GM21529 (cell line): ENCODE data around the gene PRR5.

ENCODE experiments used
- ATAC-seq: cut with Tn5 transposase; IDR thresholded peaks from one replicate; pipeline ENCODE4 v1.9.1; 2021; ENCODE audit not compliant: unreplicated experiment

The PRR5 gene

DNA sequence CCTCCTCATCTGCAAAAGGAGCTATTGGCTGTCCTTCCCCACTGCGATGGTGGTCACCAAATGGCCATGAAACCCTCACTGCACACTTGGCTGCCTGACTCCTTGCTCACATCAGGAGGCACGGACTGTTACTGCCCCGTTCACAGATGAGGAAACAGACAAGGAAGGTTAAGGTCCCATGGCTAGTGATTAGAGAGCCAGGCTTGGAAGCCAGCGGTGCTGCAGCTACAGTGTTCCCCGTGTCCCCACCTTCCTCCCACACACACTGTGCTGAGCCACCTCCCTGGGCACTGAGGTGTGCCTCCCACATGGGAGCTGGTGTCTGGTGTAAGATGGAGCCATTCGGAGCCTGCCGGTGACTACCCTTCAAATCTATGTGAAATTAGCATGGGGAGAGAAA, 53.0 kb downstream of the PRR5 start:
- ATAC-seq, result no peak

- ATAC-seq, result no peak
Measured at GRCh38 chr22:44755417-44755816, 53.4 kb downstream of the PRR5 start.

GRCh38 chr22:44755956-44756361, 54.0 kb downstream of the PRR5 start:
- ATAC-seq, result no peak

DNA sequence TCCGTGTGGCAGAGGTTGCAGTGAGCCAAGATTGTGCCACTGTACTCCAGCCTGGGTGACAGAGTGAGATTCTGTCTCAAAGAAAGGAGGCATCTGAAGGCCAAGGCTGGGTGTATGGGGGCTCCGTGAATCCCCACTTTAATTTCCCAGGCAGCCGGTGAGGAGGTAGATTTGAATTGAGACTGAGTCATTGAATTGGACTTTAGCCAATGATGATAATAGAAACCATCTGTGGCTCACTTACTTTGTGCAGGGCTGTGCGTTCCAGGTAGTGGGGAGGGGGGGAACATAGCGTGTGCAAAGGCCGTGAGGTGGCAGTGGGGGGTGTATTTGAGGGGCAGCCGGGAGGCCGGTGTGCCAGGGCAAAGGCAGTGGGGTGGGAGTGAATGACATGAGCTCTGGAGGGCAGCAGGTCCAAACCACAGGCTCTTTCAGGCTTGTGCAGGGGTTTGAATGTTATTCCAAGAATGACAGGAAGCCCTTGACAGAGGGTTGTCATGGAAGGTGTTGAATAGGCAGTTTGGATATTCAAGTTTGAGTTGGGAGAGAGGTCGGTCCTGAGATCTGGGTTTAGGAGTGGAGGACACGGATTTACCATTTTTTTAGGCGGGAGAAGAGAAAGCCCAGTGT, 56.5 kb downstream of the PRR5 start:
- ATAC-seq, result no peak

DNA sequence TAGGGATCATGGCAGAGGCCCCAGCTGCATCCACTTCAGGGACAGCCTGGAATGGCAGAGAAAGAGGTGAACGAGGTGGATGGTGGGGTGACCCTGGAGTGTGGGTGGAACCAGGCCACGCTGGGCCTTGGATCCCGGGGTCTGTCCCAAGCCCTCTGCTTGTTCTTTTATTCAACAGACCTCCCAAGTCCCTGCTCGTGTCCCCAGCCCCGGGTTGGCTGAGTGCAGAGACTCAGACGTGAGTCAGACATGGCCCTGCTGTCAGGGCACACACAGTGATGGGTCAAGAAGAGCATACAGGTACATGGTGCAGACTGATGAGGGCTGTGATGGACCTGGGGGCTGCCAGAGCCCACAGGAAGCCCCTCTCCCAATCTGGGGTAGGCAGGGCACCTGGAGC, 57.0 kb downstream of the PRR5 start:
- no peak for ATAC-seq

- ATAC-seq, result no peak
Measured at GRCh38 chr22:44759430-44760310, 57.7 kb downstream of the PRR5 start.

GRCh38 chr22:44760476-44760875, 58.5 kb downstream of the PRR5 start:
- no peak for ATAC-seq

DNA sequence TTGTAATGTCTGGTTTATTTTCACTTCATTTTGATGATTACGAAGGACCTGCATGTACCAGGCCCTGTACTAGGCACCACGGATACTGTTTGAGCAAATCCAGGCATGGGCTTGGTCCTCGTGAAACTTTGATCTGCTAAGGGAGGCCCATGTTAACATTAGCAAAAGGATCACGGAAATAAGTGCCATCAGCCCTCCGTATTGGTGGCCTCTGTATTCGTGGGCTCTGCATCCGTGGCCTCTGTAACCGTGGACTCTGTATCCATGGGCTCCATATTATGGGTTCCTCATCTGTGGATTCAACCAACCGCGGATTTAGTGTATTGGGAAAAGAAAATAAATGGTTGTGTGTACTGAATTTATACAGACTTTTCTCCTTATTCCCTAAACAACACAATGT, 59.0 kb downstream of the PRR5 start:
- no peak for ATAC-seq

GRCh38 chr22:44764373-44764772, 62.4 kb downstream of the PRR5 start:
- ATAC-seq, result no peak

DNA sequence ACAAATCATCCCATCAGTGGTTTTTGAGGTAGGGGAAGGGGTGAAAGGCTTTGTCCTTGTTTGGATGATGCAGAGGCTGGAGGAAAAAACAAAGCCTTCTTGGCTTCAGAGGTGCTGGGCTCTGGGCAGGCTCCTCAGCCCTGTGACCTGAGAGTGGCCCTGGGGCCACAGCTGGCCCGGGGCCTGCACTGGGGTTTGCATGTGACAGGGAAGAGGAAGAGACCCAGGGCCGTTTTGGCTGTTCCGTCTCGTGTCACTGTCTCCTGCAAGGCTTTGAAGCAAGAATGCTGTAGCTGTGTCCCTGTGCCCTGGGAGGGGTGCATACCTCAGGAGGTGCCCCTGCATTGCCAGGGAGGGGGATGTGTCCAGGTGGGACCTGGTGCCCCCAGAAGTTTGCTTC, 63.0 kb downstream of the PRR5 start:
- ATAC-seq, result no peak

- ATAC-seq, result no peak
Measured at GRCh38 chr22:44765571-44766285, 63.7 kb downstream of the PRR5 start.

GRCh38 chr22:44773082-44773481, 71.1 kb downstream of the PRR5 start:
- no peak for ATAC-seq

DNA sequence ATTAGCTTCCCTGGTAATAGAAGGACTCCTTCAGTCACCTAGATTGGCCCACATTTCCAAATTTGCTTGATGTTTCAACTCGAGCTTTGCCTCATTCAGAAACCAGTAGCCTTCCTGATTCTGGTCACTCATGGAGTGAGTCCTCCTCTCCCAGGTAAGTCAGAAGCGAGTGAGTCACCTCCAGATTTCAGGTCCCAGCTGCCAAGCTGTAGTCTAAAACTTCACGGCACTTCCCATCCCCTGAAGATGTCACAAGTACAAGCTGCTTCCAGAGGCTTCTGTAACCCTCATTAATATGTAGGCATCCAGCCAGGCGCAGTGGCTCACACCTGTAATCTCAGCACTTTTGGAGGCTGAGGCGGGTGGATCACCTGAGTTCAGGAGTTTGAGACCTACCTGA, 73.9 kb downstream of the PRR5 start:
- no peak for ATAC-seq

DNA sequence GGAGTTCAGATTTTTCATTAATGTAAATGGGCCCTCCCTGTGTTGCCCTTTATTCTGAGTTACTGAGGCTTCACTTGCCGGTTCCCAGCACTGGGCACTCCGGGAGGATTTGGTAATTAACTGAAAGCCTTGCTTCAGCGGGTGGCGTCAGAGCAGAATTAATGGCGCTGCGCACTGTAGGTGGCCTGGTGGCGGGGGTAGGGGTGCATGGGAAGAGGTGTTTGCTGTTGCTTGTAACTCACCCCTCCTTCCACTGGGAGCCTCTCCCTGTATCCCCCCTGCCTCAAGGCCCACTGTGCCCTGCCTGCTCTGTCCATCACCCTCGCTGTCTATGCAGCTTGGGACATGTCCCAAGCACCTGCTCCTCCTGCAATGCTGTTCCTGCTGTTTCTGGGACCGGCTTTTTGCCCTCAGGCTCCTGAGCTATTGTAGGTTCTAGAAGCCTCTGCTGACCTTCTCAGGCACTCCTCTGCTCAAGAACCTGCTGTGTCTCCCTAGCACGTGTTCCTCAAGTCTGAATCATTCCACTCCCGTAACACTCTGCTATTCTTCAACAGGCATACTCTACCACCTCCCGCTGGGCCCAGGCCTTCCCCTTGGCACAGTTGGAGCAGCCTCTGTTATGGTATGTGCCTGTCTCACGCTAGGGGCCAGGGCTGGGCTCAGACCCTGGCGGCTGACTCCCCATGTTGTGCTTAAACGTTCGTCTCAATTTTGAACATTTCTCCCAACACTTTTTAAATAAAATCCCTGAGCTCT, 74.8 kb downstream of the PRR5 start:
- ATAC-seq, result no peak

GRCh38 chr22:44777364-44777755, 75.4 kb downstream of the PRR5 start:
- ATAC-seq, result no peak

GRCh38 chr22:44780876-44781449, 79.0 kb downstream of the PRR5 start:
- no peak for ATAC-seq

- no peak for ATAC-seq
Measured at GRCh38 chr22:44782363-44782963, 80.5 kb downstream of the PRR5 start.

DNA sequence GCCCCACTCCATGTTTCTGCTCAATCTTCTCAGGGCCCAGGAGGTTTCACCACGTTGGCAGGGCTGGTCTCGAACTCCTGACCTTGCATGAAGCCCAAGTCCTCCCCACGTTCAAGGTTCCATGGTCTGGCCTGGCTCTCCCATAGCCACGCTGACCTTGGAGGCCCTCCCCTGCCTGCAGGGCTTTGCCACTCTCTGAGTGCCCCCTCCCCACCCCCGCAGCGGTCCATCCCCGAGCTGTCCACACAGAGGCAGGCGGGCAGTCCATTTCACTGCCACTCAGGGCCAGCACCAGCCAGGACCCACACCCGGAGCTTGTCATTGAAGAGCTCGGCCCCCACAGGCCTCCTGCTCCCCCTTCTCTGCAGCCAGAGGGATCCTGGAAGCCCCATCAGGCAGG, 81.1 kb downstream of the PRR5 start:
- ATAC-seq, result no peak

DNA sequence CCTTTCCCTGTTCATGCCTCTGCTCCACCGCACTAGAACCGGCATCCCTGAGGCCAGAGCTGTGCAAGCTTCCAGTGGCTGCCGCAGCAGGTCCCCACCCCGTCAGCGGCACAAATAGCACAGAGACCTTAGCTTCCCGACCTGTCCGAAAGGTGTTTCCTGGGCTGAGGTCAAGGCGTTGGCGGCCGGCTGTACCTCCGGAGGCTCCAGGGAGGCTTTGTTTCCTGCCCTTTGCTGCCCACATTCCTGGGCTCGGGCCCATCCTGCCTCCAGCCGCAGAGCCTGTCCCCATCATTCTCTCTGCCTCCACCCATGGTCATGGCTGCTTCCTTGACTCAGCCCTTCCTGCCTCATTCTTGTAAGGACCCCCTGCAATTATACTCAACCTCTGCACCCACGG, 81.6 kb downstream of the PRR5 start:
- no peak for ATAC-seq

DNA sequence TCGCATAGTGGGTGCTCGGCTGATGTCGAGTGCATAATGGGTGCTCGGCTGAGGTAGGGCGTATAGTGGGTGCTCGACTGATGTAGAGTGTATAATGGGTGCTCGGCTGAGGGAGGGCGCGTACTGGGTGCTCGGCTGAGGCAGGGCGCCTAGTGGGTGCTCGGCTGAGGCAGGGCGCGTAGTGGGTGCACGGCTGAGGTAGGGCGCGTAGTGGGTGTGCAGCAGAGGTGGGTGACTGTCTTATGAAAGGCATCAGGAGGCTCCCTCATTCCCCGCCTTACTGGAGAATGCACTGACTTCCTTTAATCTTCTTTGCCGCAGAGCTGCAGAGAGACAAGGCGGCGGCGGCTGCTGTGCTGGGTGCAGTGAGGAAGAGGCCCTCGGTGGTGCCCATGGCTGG, 84.1 kb downstream of the PRR5 start:
- ATAC-seq, result no peak

GRCh38 chr22:44786610-44787009, 84.6 kb downstream of the PRR5 start:
- no peak for ATAC-seq
